ENCODE measurements around the gene SMIM21.

Gene SMIM21

DNA sequence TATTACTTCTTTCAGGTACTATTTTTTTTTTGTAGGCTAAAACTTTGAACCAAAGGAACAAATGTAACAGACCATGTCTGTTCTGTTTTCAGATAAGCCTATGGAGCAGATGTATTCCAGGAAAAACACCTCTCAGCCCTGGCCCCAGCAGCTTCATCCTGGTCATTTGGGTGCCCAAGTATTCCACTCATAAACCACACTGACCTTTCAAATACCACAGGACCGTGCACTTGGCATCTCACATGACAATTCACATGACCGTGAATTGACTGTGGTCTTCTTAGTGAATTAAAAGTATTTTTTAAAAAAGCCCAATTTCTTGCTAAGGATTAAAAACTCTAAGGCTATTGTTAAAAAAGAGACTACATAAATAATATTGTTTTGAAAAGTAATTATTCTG lies 50.2 kb downstream of the SMIM21 start:
- no peak for DNase-seq (ENCODE audit: low read depth in 2 of 2)

DNA sequence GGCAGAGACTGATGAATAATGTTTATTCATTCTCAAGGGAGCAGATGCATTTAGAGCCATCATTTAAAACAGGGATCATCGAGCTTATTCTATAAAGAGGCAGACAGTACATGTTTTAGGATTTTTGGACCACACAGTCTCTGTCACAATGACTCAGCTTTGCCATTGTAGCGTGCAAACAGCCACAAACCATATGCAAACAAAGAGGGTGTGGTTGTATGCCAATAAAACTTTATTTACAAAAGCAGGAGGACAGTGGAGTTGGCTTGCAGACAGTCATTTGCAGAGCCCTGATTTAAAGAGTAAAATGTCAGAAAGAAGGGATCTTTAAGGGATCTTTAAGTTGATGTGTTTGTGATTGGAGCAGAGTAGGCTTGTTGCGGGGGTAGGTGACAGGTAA lies 51.5 kb downstream of the SMIM21 start:
- no peak for DNase-seq (ENCODE audit: low read depth in 2 of 2)

DNA sequence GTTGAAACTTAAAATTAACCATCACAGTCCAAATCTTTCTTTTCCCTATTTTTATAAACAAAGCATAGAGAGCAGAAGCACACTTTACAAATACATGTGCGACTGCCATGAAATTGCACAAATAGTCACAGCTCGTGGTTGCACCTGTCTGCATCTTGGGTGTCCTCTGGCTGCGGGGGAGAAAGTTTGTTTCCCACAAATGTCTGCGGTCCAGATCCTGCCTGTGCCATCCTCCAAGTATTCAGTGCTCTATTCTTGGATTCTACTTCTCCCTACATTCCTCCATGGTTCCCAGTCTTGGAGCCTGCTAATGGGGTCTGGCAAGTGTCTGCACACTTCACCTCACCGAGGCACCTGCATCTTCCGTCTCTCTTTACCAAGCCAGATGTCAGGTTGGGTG lies 52.2 kb downstream of the SMIM21 start:
- no peak for DNase-seq (ENCODE audit: low read depth in 2 of 2)

DNA sequence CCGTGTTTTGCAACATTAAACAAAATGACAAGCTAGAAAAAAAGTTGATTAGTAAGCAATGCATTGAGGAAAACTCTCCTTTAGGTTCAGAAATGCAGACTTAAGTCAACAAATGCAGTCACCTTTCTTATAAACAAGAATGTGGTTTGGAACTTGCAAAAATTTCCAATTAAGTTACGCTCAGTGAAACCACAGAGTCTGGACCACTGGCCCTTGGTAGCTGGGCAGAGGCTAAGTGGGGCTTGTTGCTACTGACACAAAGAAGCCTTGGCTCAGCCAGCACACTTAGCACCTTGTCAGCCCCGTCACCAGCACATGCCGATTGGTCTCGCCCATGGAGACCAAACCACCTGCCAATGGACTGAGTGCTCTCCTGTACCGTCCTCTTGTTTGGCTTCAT lies 53.0 kb downstream of the SMIM21 start:
- DNase-seq (ENCODE audit: low read depth in 2 of 2) = no peak

DNA sequence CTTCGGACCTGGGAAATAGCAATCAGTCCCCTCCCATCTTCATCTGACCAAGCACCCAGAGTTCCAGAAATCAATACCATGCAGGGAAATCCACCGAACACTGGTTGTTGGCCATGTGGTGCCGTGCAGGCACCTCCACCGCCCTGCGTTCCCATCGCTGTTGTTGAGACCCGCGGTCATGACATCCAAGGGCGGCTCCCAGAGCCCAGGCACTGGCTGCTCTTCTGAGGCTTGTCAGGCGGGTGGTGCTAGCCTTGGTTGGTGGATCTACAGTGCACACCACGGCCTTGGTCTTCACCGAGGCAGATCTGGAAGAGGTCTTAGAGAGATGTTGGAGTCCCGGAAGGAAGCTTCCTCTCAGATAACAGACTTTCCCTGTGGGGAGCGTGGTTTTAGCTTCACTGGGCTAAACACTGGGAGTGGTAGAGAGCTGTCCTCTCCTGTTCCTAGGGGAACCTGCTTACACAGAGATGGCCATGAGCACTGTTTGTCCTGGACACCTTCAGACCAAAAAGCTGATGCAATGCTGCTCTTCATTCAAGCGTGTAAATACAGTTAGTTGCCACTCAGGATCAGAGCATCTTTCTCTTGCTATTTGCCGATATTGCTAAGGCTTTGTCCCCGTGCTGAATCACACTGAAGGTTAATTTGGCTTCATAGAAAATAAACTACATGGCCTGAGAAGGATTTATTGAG lies 58.3 kb downstream of the SMIM21 start:
- no peak for DNase-seq (ENCODE audit: low read depth in 2 of 2)

DNA sequence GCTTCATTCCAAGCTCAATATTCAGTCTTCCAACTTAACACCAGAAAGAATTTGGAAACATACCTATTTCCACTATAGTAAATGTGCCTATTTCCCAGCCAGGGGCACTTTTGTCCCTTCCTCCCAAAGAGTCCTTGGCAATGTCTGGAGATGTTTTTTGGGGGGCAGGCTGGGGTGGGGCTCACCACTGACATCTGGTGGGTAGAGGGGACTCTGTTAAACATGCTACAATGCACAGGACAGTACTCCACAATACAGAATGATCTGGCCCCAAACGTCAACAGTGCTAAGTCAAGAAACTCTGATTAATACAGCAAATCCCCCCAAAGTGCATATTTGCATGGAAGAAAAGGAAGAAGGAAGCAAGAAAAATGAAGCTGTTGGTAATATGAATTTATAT lies 61.7 kb downstream of the SMIM21 start:
- DNase-seq (ENCODE audit: low read depth in 2 of 2) = no peak

DNA sequence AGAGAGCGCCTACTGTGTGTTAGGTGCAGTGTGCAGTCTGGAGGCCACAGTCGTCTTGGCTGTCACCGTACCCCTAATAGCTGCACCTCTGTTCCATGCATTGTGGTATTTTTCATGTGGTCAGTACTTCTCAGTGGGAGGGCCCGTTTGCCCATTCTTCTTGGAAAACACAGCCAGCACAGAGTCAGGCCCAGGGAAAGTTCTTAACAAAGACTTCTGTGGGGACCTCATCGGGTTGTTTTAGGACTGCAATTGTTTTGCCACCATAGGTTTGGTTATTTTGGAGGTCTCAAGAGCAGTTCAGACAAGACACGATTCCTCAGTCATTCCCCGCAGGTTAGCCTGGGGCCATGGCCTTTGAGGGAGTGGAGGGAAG lies 62.3 kb downstream of the SMIM21 start:
- DNase-seq (ENCODE audit: low read depth in 2 of 2) = no peak

DNA sequence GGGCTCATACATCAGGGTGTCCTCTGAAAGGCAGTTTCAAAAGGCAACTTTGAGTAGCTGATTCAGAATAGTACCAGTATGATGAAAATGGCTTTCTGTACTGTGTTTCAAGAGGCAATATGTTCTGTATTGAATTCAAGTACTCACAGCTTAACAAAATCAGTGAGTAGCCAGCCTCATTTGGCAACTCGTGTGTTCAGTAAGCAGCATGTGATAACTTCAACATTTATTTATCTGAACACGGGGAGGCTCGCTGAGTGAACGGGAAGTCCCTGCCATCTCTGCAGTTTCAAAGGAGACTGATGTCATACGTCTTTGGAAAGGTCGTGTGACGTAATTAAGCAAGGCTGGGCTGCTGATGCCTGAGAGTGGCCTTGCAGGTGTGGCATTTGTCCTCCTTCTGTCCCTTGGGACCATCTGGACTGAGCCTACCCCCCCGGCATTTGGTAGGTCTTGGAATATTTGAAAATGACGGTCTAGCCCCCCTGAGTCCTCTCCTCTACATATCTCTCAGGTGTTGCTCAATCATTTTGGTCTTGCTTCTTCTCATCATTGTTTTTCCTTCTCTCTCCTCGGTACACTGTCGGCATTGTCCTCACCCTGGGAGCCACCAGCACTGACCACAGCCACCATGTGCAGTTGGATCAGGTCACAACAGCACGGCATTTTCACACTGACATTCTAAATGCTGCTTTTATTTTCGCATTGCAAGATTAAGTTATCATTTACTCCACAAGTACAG lies 62.8 kb downstream of the SMIM21 start:
- no peak for DNase-seq (ENCODE audit: low read depth in 2 of 2)

DNA sequence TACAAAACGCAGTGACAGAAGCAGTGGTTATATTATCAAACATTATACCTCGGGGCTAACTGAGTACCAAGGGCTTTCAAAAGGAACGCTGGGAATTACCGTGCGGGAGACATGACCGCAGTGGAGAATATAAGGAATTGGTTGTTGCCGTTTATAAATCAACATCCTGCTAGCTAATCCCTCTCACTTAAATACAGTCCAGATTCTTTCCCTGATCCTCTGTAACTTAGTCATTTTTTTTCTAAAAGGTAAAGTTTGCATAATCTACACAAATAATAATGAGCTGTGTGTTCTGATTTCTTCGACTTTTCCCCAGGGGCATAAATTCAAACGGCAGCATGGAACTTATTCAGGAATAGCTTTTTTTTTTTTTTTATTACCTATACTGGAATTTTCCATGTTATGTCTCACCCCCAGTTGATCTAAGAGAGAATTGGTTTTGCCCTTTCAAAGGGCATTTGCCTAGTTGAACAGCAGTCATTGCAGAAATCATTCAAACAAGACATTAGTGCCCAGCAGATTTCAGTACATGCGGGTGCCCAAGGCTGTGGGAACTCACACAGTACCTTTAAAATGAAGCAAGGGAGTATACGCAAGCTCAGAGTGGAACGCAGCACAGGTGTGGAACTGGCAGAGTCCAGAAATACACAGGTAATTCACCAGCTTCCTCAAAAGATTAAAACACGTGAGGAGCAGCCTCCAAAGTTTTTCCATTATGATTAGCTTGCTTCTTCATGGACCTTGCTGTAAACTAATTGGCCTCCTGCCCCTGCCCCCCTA lies 63.9 kb downstream of the SMIM21 start:
- no peak for DNase-seq (ENCODE audit: low read depth in 2 of 2)

DNA sequence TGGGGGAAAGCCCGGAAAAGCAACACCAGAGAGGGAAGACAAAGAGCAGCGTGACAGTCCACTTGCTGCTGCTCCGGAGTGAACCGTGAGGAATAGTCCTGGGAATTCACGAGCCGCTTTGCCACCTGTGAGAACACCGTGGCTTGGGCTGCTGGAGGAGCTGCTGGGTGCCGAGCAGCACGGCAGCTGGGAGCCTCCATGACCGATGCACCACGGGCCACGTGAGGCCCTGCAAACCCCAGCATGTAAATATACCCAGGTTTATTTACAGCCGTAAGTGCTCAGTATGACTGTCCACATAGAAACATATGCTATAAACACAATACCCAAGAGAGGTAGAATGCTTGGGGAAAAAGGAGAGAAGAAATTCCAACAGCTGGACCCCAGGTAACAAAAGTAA lies 65.1 kb downstream of the SMIM21 start:
- no peak for DNase-seq (ENCODE audit: low read depth in 2 of 2)

DNA sequence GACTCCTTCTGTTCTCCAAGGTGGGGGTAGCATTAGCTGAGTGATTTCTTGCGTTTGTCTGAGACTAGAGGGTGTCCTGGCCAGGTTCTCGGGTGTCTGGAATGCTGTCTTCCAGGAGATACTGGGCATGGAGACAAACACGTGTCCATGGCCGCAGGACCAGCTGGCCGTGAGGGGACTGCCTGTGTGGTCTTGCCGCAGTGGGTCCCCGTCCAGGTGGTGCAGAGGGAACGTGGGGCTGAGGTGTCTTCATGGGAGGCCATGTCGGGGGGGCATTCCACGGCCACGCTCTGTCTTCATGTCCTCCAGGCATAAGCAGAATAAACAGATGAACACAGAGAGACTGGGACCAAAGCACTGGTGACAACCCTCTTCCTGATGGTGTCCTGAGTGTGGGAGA lies 66.6 kb downstream of the SMIM21 start:
- DNase-seq (ENCODE audit: low read depth in 2 of 2) = no peak

DNA sequence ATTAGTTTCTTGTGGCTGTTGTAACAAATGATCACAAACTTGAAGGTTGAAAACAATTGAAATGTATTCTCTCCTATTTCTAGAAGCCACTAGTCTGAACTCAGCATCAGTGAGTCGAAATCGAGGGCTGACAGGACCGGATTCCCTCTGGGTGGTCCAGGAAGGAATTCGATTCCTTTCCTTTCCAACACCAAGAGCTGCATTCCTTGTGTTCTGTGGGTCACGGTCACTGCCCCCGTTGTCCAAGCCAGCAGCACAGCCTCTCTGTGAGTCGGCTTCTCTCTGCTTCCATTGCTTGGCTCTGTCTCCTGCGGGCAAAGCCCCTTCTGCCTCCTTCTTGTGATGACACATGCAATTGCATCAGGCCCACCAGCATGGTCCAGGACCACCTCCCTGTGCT lies 67.3 kb downstream of the SMIM21 start:
- no peak for DNase-seq (ENCODE audit: low read depth in 2 of 2)
